SIG-M5 (cell line): Measurements from ENCODE around the gene FOXP1.
A peak's percentile ranks its signal among the peaks of the same experiment; 100 is the strongest.

Source experiments
- DNase-seq: peaks from one replicate; lab custom pipeline; 2025; lab: John Stamatoyannopoulos, UW

The FOXP1 gene

DNA sequence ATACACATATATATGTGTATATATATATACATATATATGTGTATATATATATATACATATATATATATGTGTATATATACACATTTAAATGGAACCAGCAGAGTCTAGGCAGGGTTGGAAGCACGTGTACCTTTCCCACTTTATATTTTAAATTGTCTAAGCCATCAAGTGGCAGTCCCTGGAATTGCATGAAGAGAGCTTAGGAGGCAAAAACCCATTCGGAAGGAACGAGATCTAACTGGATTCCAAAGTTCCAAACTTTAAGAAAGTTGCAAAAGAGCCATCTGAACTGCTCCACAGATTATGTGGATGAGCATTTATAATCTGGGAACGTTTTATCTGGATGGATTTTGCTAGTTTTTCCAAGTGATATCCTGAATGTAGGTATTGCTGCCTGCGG lies 186.5 kb downstream of the FOXP1 start:
- no peak for DNase-seq

DNA sequence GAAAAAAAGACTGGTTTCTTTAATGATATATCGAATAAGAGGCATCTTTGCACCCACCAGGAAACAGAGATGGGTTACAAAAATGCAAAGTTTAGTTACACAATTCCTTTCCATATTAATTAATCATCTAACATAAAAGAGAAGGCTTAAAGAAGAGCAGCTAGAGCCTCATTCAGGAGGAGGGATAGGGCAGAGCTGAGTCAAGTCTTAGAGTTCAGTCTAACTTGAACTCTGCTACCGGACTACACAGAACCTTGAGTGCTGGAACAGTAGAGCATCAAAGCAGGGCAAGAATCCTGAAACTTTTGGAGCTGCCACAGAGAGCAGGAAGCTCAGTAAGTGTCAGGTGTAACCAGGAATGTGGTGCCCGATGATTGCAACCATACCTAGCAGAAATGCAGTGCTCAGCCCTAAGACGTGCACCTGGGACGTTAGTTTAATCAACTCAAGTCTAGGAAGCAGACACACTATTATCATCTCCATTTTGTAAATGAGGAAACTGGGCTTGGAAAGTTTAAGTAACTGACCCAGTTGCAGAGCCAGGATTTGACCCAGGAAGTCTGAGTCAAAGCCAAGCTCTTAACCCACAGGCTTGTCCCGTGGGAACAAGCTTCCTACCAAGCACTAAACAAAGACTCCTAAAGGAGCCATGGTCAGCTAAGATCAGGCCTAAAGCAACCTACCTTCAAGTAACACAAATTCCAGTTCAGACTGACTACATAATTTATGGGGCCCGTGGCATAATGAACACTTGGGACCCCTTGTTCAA lies 187.4 kb downstream of the FOXP1 start:
- no peak for DNase-seq

DNA sequence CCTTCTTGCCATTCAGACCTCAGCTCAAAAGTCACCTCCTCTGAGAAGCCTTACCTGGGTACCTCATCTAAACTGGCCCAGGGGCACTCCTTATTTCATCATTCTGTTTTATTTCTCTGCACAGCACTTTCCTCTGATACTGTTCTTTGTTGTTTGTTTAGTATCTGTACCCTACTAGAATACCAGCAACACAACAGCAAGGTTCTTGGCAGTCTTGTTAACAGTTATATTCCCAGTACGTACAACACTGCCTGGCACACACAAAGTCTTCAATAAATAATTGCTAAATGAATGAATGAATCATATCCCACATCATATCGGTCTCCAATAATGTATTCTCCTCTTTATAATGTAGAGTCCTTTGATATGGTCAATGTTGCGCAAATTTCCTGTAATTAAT lies 188.1 kb downstream of the FOXP1 start:
- DNase-seq, result no peak

DNA sequence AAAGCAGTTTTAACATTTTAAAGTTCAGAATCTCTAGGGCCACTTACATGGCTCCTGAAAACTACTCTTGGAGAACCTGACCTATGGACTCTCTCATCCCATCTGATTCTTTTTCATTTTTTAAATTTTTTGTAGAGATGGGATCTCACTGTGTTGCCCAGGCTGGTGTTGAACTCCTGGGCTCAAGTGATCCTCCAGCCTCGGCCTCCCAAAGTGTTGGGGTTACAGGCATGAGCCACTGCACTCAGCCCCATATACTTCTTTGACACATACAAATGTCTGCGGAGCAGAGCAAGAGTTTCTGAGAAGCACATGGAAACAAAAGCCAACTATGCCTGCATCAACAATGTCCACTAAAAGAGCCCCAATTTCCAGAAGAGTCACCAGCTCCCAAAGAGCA lies 189.8 kb downstream of the FOXP1 start:
- DNase-seq, result no peak

DNA sequence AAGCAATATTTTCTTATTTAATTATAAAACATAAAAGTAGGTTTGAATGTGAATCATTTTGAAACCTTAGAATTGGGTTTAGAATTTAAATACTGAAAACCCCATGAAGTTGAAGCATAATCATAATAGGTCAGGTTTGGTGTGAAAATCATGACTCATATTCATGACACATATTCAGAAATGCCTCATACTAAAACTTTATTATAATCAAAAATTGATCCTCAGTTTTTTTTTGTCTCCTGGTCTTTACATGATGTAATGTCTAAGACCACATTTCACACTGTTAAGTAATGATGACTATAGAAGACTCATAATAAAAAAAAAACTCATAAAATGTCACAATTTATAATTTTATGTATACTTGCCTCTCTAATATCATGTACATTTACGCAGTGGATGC lies 190.4 kb downstream of the FOXP1 start:
- DNase-seq, result no peak

DNA sequence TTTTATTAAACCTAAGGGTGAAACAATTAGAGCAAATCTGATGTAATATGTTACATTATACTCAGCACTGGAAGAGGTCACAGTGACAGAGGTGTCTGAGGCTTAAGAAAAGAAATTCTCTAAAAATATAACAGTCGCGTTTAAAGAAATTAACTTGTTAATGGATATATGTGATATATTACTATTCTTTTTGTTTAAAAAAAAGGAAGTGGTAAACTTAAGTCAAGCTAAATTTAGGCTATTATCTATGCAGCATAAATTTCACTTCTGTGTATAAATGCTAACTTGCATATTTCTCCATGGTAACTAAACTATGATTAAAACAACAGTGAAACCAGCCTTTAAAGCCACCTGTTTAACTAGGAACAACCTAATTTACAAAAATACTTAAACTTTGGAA lies 191.3 kb downstream of the FOXP1 start:
- peak; percentile 18 for DNase-seq

DNA sequence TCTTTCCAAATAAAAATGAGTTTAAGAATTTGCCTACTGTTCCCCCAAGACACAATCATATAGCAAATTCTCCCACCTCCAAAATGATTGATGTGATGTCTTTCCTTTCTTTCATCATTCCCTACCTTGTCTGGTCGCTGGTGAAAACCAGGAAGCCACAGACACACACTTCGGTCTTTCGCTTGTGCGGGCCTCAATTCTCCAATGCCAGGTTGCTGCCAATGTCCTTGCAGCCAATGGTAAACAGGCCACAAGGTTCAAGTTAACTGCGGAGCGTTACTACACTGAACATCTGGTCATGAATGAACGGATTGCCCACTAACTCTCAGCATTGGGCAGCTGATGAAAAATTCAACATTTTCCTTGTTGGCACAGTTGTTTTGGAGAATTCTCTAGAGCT lies 192.2 kb downstream of the FOXP1 start:
- DNase-seq, result no peak

DNA sequence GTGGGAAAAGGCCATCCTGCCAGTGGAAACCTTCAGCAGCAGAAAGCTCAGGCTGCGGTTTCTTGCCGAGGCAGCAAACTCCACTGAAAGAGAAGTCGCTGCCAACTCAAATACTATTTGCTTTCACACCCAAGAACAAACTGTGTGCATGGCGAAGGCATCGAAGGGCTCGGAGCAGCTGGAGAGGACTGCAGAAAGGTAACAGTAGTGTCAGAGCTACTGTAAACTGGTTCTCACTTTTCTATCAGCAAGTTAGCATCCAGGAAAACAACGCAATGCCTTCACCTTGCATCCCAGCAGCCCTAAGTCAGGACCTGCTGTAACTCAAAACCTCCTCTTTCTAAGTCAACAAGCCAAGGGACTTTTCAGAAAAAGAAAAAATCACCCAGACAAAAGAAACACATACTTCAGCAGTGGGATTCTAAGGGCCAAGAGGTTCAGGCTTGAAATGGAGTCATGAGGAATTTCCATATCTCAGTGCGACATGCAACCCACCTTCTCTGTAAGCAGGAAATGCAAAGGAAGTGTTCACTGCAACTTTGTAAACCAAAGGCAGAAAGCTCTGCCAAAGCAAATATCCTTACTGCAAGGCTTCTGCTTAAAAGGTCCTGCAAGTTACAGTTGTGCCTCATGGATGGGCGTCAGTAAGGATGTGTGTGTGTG lies 193.5 kb downstream of the FOXP1 start:
- DNase-seq, result no peak

DNA sequence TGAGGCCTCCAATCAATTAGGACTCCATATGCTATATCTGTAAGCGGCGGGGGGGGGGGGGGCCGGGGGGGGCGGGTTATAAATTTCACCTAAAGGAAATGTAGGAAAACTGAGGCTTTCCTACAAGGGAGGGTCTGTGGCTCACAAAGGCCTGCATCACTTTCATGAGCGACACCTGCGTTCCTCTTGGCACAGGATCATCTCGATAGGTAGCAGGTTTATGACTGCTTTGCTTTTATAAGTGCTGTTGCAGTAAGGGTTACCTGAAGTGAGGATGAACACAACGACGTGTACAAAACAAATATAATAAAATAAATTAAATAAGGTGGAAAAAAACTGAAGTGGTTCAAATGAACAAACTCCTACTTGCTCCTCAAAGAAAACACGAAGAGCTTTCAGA lies 194.3 kb downstream of the FOXP1 start:
- no peak for DNase-seq

DNA sequence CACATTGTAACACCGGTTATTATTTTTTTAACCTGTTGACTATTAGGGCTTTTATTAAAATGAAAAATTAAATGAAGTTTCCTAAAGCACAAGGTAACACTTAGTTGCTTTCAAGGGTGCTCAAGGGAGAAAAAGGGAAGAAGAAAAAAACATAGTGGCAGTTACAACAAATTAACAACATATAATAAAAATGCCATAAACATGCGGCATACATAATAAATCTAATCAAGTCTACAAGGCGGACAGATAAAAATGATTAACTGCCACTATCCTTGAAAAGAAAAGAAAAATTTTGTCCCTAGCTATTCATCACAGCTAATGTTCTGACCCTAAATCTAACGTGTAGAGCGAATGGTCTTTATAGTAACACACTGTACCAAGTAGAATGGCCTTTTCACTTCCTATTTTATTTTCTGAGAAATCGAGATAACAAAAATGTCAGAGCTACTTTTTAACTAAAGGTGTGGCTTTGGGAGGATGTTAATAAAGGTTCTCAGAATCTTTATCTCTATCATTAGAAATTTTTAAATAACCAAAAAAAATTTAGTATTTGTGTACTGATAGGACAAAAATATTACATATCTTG lies 194.9 kb downstream of the FOXP1 start:
- DNase-seq, result no peak

DNA sequence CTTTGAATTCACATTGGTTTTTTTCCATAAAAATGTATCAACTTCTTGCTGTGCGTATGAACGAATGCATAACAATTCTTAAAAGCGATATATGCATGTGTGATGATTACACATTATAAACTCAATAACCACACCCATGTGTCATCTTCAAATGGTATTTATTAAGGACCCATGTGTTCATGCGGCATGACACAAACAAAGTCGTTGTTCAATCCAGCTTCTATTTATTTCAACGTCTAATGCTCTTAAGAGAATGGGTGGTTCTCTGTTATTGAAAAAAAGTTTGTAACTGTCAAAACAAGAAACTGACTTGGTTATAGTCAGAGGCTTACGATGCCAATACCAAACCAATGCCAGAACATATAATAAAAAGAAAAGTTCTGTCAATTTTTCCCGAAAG lies 195.9 kb downstream of the FOXP1 start:
- no peak for DNase-seq

DNA sequence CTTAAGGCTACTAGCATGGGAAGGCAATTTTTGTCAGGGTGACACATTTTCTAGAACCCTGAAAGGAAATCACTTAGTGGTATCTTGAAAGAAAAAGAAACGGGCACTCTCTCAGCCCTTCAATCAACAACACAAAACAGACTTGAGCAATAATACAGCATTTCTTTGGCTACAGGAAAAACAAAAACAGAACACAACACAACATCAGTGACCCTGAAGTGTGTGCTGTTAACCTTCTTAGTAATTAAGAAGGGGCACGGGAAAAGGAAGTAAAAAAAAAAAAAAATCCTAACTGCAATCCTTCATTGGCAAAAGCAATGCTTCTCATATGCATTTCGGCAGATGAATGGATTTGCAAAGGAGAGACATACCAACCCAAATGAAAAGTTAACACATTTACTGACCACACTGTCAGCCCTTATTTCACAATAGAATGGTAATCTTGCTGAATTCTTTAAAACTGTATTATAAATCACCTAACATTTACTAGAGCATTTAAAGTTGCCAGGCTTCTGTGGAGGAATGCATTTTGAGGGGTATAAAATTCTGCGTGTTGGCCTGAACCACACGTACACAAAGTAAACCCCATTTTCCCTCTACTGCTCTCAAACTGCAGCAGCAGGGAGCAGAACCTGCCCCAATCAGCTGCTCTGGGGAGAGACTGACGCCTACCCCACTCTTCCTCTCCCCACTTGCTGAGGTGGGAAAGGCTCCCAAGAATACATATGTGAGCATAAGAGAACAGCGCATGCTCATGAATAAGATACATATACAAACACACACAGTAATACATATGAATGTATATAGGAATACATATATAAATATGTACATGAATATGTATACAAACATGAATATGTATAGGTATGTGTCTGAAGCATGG lies 198.5 kb downstream of the FOXP1 start:
- no peak for DNase-seq

DNA sequence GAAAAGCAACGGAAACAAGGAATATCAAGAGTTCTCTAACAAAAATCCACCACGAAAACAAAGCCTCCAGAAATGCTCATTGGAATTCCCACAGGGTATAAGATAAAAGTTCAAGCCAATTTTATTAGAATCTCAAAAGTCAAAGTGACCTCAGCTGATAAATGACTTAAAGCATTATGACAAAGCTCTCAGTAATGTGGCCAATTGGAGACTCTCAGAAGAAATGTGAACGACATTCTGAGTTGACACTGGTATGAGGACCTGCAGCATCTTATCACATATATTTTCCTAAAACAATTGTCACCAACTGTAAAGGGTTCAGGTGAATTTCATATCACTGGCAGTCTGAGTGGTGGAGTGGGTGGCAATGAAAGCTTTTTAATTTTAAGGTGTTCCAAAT lies 199.1 kb downstream of the FOXP1 start:
- DNase-seq, result no peak

DNA sequence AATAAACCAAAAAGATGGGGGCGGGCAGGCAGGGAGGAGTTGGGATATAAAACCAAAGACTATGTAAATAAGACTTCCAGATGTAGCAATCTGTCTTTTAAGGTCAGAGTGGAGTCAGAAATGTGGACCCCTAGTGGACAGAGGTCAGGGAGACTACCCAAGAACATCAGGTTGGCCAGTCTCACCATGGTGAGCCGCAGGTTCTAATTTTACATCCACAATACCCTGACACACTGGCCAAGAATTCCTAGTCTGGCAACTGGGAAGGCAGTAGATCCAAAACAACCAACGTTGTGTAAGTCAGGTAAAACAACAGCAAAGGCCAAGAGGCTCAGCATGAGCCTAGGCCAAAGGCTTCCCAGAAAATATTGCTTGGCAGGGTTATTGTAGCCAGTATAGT lies 203.4 kb downstream of the FOXP1 start:
- DNase-seq, result no peak

DNA sequence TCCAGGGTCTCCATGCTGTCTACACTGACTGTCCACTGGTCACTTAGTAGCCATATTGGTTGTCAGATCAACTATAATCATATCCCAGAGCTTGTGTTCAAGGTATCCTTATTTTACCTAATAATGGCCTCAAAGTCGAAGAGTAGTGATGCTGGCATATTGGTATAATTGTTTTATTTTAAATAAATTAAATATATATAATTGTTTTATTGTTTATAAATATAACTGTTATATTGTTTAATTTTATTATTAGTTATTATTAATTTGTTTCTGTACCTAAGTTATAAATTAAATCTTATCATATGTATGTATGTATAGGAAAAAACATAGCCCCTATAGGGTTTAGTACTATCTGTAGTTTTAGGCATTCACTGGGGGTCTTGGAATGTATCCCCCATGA lies 205.0 kb downstream of the FOXP1 start:
- no peak for DNase-seq

DNA sequence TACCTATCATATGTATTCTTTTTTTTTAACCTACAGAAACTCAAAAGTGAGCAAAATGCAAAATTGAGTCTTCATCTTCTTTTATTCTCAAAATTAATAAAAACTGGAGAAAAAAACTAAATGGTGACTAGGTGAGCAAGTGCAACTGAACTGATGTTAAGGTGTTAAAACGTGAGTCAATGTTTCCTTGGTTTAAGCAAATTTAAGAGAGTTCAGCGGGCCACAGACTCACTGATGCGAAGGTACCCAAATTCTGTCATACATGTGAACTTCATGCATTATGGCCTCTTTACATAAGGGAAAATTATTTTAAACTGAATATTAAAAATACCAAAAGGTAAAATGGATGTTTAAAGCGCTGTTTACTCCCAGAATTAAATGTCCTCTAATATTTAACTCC lies 206.6 kb downstream of the FOXP1 start:
- no peak for DNase-seq

DNA sequence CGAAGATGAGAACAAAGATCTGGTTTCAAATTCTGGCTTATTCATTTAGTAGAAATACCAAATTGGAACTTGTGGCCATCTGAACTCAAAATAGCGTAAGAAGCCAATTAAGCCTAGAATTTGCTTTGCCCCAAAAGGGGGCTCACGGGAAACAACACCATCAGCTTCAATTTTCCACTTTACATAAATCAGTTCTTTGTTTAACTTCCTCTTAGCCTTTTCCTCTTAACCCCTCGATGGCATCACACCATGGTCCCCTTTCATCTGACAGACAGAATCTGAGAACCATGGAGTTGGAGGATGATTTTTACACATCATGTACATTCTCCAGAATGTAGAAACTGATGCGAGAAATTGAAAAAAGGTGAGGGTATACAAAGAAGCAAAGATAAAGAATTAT lies 207.0 kb downstream of the FOXP1 start:
- no peak for DNase-seq

DNA sequence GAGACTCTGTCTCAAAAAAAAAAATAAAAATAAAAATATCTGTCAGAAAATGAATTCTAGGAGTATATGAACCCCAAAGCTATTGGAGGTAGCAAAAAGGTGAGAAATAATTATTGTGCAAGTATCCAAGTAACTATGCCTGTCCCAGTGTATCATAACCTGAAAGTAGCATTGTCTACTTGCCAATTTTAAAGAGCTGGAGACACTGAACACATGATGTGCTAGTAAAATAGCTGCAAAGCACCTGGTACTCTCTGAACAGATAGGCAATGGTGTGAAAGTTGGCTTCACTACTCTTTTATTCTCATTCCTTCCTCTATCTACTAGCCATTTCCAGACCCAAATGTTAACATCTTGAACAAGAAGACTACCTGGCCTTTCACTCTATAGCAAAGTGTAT lies 208.9 kb downstream of the FOXP1 start:
- DNase-seq, result no peak

DNA sequence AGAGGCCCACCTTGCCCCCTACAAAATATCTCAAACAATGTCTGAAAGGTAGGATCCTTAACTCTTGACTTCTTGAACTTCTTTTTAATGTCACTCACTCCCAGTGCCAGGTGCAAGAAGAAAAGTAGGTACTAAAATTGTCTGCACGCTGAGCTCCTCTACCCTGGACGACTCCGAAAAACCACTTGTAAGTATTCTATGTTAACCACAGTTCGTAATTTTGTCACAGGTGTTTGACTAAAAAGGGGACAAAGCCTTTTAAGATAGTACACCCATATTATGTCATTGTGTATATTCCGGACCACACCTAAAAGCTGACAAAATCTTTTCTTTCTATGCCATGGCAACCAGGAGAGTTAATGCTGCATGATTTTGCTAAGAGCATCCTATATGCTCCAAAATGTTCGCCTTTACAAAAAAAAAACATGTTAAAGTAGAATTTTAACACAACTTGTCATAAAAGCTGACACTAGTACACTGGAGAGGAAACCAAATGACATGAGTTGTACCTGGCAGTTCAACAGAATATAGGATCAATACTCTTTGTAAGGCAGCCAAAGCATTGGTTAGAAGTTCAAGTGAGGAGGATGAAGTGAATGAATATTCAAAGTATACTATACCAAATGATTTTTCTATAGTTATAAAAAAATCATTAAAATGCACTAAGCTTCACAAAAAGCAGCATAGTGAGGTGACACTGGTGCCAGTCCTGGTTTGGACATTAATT lies 210.5 kb downstream of the FOXP1 start:
- no peak for DNase-seq

DNA sequence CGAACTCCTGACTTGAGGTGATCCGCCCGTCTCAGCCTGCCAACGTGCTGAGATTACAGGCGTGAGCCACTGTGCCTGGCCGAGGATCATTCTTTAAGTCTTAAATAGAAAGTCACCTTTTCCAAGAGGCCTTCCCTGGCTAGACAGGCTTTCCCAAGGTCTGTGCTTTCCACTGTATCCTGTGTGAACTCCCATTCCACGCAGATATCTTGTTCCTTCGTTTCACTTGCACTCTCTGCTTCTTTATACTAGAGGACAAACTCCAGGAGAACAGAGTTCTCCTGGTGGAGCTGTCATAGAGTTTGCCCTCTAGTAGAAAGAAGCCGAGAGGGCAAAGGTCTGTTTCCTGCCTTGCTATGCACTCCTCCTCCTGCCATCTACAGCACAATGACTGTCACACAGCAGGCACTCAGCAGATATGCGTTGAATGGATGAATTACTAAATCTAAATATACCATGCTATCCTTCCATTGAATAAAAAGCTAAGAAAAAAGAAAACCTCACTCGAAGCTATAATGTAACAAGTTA lies 211.2 kb downstream of the FOXP1 start:
- no peak for DNase-seq

DNA sequence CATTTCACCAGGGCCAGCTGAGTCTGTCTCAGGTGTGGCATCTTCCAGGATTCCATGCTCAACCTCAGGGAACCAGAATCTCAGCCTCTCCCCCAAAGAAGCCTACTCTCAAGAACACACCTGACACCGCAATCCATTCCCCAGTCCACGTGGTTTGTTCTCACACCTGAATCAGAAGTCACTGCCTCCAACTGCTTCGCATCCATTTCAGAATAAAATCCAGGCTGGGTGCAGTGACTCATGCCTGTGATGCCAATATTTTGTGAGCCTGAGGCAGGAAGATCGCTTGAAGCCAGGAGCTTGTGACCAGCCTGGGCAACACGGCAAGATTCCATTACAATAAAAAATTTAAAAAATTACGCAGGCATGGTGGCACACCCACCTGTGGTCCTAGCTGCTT lies 212.2 kb downstream of the FOXP1 start:
- DNase-seq, result no peak

DNA sequence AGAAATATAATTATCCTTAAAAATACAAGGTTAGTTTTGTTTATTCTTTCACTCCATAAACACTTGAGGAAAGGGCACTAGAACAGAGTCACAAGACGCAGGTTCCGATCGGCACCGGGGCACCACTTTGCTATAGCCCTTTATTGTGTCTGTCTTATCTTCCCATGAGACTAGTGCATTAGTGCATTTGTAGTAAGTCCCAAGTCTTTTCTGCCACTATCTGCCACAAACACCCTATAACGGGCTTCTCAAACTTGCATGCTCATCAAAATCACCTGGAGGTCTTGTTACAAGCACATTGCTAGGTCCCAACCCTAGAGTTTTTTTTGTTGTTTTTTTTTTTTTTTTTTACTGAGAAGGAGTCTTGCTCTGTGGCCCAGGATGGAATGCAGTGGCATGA lies 213.1 kb downstream of the FOXP1 start:
- no peak for DNase-seq
